Stimulated activated CD4-positive, alpha-beta T cell treated with anti-CD3 and anti-CD28 coated beads, Interleukin-15, amount 100 ng/mL, for 48 hours (primary cell): ENCODE results near the gene CHFR.
"Not testable (repeated sequence)": the region's sequence is repeated elsewhere in the genome, so short reads cannot be mapped to it uniquely, and the experiment has no call there.

Source experiments
- DNase-seq, 2 donors: peaks; one replicate each; pipeline ENCODE4 v3.0.0-alpha.2; 2020; ENCODE audit warnings: low read depth in 2 of 2

CHFR gene

GRCh38 chr12:132874175-132874574 lies 13.2 kb downstream of the CHFR start:
- DNase-seq = no peak

- no peak for DNase-seq
Observed at GRCh38 chr12:132873724-132874123, 13.7 kb downstream of the CHFR start.

GRCh38 chr12:132872975-132873421 lies 14.4 kb downstream of the CHFR start:
- no peak for DNase-seq

- DNase-seq = no peak
Observed at GRCh38 chr12:132872073-132872855, 15.1 kb downstream of the CHFR start.

GRCh38 chr12:132869551-132869950 lies 17.9 kb downstream of the CHFR start:
- DNase-seq = no peak

- DNase-seq = no peak
Observed at GRCh38 chr12:132866251-132866828, 21.1 kb downstream of the CHFR start.

- DNase-seq = no peak
Observed at GRCh38 chr12:132861558-132861957, 25.8 kb downstream of the CHFR start.

- no peak for DNase-seq
Observed at GRCh38 chr12:132858718-132859266, 28.6 kb downstream of the CHFR start.

- DNase-seq = not testable (repeated sequence)
Observed at GRCh38 chr12:132857019-132857418, 30.4 kb downstream of the CHFR start.

GRCh38 chr12:132856581-132856980 lies 30.8 kb downstream of the CHFR start:
- DNase-seq = no peak

GRCh38 chr12:132855211-132855610 lies 32.2 kb downstream of the CHFR start:
- not testable (repeated sequence) for DNase-seq

GRCh38 chr12:132853285-132854092 lies 33.9 kb downstream of the CHFR start:
- no peak for DNase-seq

GRCh38 chr12:132852496-132852895 lies 34.9 kb downstream of the CHFR start:
- DNase-seq = no peak

GRCh38 chr12:132851465-132851864 lies 35.9 kb downstream of the CHFR start:
- no peak for DNase-seq

- no peak for DNase-seq
Observed at GRCh38 chr12:132850291-132850690, 37.1 kb downstream of the CHFR start.

GRCh38 chr12:132848521-132848920 lies 38.9 kb downstream of the CHFR start:
- no peak for DNase-seq

GRCh38 chr12:132847363-132848356 lies 39.7 kb downstream of the CHFR start:
- DNase-seq = no peak

GRCh38 chr12:132844681-132845080 lies 42.7 kb downstream of the CHFR start:
- not testable (repeated sequence) for DNase-seq

GRCh38 chr12:132842449-132843045 lies 44.9 kb downstream of the CHFR start:
- no peak for DNase-seq

- no peak for DNase-seq
Observed at GRCh38 chr12:132841151-132841550, 46.3 kb downstream of the CHFR start.

- no peak for DNase-seq
Observed at GRCh38 chr12:132840536-132840935, 46.9 kb downstream of the CHFR start.
